ENCODE data around the gene HOXB6.

HOXB6 gene

GRCh38 chr17:48575673-48576478 is 28.9 kb downstream of the HOXB6 start (continued):
- 0 out of 2 replicates have a peak, but pooled peaks have one; percentile 23 for TF ChIP-seq PATZ1 (tag by site-specific recombination; IDR thresholded peaks at IDR 0.05)
- no peak for TF ChIP-seq RBAK (tag by site-specific recombination; IDR thresholded peaks at IDR 0.05)
- TF ChIP-seq ZNF146 (tag by site-specific recombination; IDR thresholded peaks at IDR 0.05) = no peak
- TF ChIP-seq ZNF658 (tag by site-specific recombination; IDR thresholded peaks at IDR 0.05) = no peak

- H3K27ac ChIP-seq (ENCODE audit: extremely low read depth, low read depth, low read length) = peak overlapping the region; percentile 93
- H3K4me1 ChIP-seq (ENCODE audit: control insufficient read depth, insufficient read depth, low read length) = peaks cover 82% of the 10 kb centered on the region
- ChIA-PET CTCF (interaction anchor here (0.6 to 0.9 kb wide), 2 partner anchors 14 to 1629 kb away, joined by 3 to 5 read pairs; no protein-coding TSS in a partner anchor), POLR2A (interaction anchor here (1.3 to 4.1 kb wide), 2 partner anchors 31 to 34 kb away, joined by 5 to 14 read pairs; no protein-coding TSS in a partner anchor)
- H3K36me3 ChIP-seq (ENCODE audit: control insufficient read depth in 2 of 2, insufficient read depth in 1 of 2, low read length in 2 of 2) = peaks cover 0 to 33% of the 10 kb centered on the region in 2 experiments; a peak in 2 of 3 replicates
- H3K4me3 ChIP-seq (ENCODE audit: low read depth, low read length) = no peak overlapping the region
- no peaks in the 10 kb centered on the region for H3K9me3 ChIP-seq (ENCODE audit: control insufficient read depth, insufficient read depth, low read depth, low read length)
- TF ChIP-seq ZNF596 (tag by site-specific recombination; IDR thresholded peaks at IDR 0.05) = peak; percentile 59; the same call in 1 of the 2 replicates
- TF ChIP-seq ZNF837 (tag by site-specific recombination; IDR thresholded peaks at IDR 0.05) = no peak
- TF ChIP-seq ZNF239 (tag by site-specific recombination; IDR thresholded peaks at IDR 0.05) = no peak
- no peak for TF ChIP-seq ZNF138 (tag by site-specific recombination; IDR thresholded peaks at IDR 0.05; ENCODE audit: borderline replicate concordance)
- peak; percentile 94 for TF ChIP-seq ZEB2 (tag by site-specific recombination; IDR thresholded peaks at IDR 0.05)
- TF ChIP-seq ZNF155 (tag by site-specific recombination; IDR thresholded peaks at IDR 0.05) = no peak
- TF ChIP-seq TCF7L2 (IDR thresholded peaks at IDR 0.05; ENCODE audit: borderline replicate concordance, low read depth, low read length) = peak; percentile 96; the same call in 1 of the 2 replicates
- peak; percentile 47; the same call in 1 of the 2 replicates for TF ChIP-seq KLF9 (tag by site-specific recombination; IDR thresholded peaks at IDR 0.05; ENCODE audit: low read depth)
- peak; percentile 21; the same call in 1 of the 2 replicates for TF ChIP-seq ZNF423 (tag by site-specific recombination; IDR thresholded peaks at IDR 0.05)
- TF ChIP-seq ZBTB11 (tag by site-specific recombination; conservative IDR thresholded peaks at IDR 0.05; ENCODE audit: low read depth) = peak; percentile 39; the same call in 1 of the 2 replicates
- peak; percentile 68; the same call in 1 of the 2 replicates for TF ChIP-seq TSHZ1 (tag by site-specific recombination; IDR thresholded peaks at IDR 0.05; ENCODE audit: borderline replicate concordance)
- peak; percentile 88 for TF ChIP-seq GFI1B (tag by site-specific recombination; IDR thresholded peaks at IDR 0.05)
- TF ChIP-seq ZNF488 (tag by site-specific recombination; IDR thresholded peaks at IDR 0.05) = 0 out of 2 replicates have a peak, but pooled peaks have one; percentile 78
- no peak for TF ChIP-seq ZNF514 (tag by site-specific recombination; IDR thresholded peaks at IDR 0.05)
- no peak for TF ChIP-seq ZNF23 (tag by site-specific recombination; IDR thresholded peaks at IDR 0.05; ENCODE audit: borderline replicate concordance)
- peak; percentile 26; the same call in 1 of the 2 replicates for TF ChIP-seq ZFHX2 (tag by site-specific recombination; conservative IDR thresholded peaks at IDR 0.05)
- TF ChIP-seq RBAK (tag by site-specific recombination; IDR thresholded peaks at IDR 0.05) = no peak
- TF ChIP-seq ZNF626 (tag by site-specific recombination; IDR thresholded peaks at IDR 0.05) = no peak
- no peak for TF ChIP-seq ZNF830 (tag by site-specific recombination; IDR thresholded peaks at IDR 0.05; ENCODE audit: low read depth)
- TF ChIP-seq ZNF843 (tag by site-specific recombination; IDR thresholded peaks at IDR 0.05) = peak; percentile 93
- no peak for TF ChIP-seq ZNF354C (tag by site-specific recombination; IDR thresholded peaks at IDR 0.05; ENCODE audit: borderline replicate concordance, low read depth)
- TF ChIP-seq ZNF341 (tag by site-specific recombination; IDR thresholded peaks at IDR 0.05; ENCODE audit: low read depth) = peak; percentile 50; the same call in 1 of the 2 replicates
These were observed 29.7 kb downstream of the HOXB6 start for GRCh38 chr17:48575066-48575582.
